GM19099 (cell line): ENCODE data around the gene DYRK4.

ENCODE experiments used
- POLR2A ChIP-seq: IDR thresholded peaks from 3 replicates; pipeline ENCODE4 v1.6.1; 2011; ENCODE audit warnings: low read depth; ENCODE audit not compliant: insufficient read length; ENCODE audit errors: extremely low read depth

DYRK4 gene

GRCh38 chr12:4587108-4587507, 25.1 kb downstream of the DYRK4 start:
- TF ChIP-seq POLR2A = no peak

- no peak for TF ChIP-seq POLR2A
Measured at GRCh38 chr12:4588916-4589315, 26.9 kb downstream of the DYRK4 start.

GRCh38 chr12:4589941-4590340, 27.9 kb downstream of the DYRK4 start:
- TF ChIP-seq POLR2A = no peak

DNA sequence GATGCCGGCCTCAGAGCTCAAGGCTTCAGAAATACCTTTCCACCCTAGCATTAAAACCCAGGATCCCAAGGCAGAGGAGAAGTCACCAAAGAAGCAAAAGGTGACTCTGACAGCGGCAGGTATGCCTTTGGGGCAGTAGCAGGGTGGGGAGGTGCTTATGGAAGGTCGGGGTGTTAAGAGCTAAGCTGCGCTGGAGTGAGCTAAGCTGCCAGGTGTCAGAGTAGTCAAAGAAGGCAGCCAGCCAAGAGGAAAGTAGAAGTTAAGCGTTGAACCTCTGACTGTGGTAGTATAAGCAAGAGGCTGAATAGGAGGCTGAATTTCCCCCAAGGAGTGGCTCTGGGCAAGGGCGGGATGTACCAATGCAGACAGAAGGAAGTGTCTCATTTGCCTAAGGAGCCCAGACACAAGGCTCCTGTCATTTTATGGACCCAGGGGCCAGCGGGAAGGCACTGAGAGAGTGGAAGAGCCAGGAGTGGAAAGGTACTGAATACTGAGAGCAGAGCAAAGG, 29.2 kb downstream of the DYRK4 start:
- no peak for TF ChIP-seq POLR2A

- no peak for TF ChIP-seq POLR2A
Measured at GRCh38 chr12:4595881-4596280, 33.9 kb downstream of the DYRK4 start.

DNA sequence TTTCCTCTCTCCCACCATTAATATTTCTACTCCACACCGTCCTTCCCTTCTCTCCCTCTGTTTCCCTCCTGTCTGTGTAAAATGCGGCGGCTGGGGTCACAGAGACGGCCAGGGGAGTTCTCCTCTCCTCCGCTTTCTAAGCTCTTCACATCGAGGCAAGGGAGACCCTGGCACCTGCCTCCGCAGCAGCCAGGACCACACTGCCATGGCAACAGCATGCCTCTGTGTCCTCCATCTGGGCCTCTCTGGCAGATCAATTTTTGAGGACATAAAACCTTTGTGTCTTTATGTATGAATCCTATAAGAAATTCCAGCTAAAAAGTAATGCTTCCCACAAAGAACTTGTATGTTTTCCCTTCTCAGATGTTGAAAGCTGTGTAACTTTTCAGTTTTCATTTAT, 41.4 kb downstream of the DYRK4 start:
- TF ChIP-seq POLR2A = no peak

- TF ChIP-seq POLR2A = no peak
Measured at GRCh38 chr12:4603946-4604345, 41.9 kb downstream of the DYRK4 start.

GRCh38 chr12:4604684-4605193, 42.7 kb downstream of the DYRK4 start:
- TF ChIP-seq POLR2A = peak; percentile 56

DNA sequence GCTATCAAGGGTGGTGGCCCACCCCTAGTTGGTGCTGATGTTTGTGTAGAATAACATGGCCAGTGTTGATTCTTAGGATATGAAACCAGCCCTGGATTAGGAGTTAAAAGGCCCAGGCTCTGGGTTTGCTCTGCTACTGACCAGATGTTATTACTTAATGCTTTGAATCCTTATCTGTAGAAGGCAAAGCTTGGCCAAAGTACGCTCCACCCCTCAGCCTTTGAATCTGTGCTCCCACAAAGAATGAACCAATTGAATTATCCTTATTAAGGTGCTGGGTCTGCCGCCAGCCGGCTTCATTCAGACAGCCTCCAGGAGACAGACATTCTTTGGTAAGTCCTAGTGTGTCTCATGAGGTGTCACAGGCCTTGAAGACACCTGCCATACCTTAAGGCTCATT, 45.0 kb downstream of the DYRK4 start:
- TF ChIP-seq POLR2A = no peak

DNA sequence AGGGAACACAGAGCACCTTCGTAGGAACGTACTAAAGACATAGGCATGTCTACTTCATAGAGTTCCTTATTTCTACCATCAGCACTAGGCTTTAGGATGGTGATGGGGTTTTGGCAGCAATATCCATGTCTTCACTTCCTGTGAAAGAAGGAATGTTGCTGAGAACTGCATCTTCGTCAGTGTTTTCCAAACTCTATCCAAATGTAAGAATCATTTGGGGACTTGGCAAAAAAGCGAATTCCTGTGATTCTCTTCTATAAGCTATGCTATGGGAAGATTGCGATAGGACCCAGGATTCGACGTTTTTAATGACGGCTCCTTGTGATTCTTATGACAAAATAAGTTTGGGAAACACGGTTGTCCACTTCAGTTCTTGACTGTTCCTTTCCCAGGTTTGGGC, 47.1 kb downstream of the DYRK4 start:
- TF ChIP-seq POLR2A = no peak

- no peak for TF ChIP-seq POLR2A
Measured at GRCh38 chr12:4610481-4610880, 48.5 kb downstream of the DYRK4 start.

- TF ChIP-seq POLR2A = no peak
Measured at GRCh38 chr12:4615667-4616066, 53.7 kb downstream of the DYRK4 start.

GRCh38 chr12:4621511-4621910, 59.5 kb downstream of the DYRK4 start:
- no peak for TF ChIP-seq POLR2A

DNA sequence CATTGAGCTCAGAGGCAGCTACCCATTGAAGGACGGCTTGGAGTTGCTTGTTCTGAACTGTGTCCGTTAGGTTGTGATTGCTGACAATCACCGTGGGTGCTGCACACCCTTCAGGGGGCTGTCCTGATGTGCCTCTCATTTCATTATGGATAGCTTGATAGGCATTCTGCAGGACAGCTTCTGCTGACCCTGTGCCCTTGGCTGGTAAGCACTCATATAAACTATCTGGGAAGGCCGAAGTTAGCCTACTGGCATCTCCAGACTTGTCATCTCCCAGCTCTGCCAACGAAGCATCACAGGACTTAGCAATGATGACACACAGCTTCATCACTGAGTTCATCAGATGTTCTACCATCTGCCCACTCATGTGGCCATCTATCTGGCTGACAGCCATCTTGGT, 64.5 kb downstream of the DYRK4 start:
- TF ChIP-seq POLR2A = no peak

DNA sequence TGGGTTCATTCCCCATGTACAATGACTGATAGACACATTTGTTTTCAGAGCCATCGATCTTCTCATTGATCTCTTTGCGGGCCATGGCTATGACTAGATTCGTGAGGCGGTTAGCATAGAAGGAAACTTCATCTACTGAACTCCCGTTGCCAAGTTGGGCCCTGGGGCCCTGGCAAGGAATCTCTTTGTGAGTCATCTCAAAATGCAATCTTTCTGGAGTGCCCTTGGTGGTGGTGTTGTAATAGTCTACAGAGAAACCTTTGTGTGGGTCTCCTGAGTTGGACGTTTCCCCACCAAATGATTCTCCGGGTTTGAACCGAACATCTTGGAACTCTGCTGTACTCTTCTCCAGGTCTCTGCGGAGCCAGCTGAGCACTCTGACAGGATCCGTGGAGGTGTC, 66.4 kb downstream of the DYRK4 start:
- no peak for TF ChIP-seq POLR2A

- TF ChIP-seq POLR2A = no peak
Measured at GRCh38 chr12:4630262-4630661, 68.3 kb downstream of the DYRK4 start.

DNA sequence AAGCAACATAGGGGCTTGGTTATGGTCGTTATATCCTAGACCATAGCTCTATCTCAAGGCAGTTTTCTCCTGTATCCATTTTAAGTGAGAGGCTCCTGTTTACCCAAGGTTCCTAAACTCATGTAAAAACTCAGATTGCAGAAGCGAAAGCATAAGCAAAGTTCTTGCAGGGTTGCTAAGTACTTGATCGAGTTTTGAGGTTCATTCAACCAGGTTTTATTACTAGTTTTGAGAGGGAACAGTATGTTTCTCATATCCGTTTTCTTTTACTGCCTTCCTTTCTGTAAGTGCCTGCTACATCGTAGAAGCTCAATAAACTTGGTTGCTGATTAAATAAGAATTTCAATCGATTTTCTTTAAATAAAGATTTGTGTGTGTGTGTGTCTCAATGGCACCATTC, 81.7 kb downstream of the DYRK4 start:
- TF ChIP-seq POLR2A = no peak
